Stomach smooth muscle (tissue), 2 donors: ENCODE data around the gene RLN3.

Source experiments
- H3K27ac ChIP-seq: one replicate; pipeline ENCODE4 v1.7.0; 2013; ENCODE audit warnings: mild to moderate bottlenecking, low read length, inconsistent platforms
- H3K27me3 ChIP-seq, 2 donors: one replicate each; pipeline ENCODE4 v1.7.0; 2013; ENCODE audit warnings: low read length in 2 of 2; ENCODE audit not compliant: insufficient read depth in 2 of 2, control insufficient read depth in 1 of 2
- H3K36me3 ChIP-seq, 2 donors: one replicate each; pipeline ENCODE4 v1.7.0; 2013; ENCODE audit warnings: low read length in 2 of 2; ENCODE audit not compliant: control insufficient read depth in 2 of 2, insufficient read depth in 2 of 2
- H3K4me1 ChIP-seq: one replicate; pipeline ENCODE4 v1.7.0; 2013; ENCODE audit warnings: low read length; ENCODE audit not compliant: control insufficient read depth, insufficient read depth
- H3K4me3 ChIP-seq, 2 donors: one replicate each; pipeline ENCODE4 v1.7.0; 2013; ENCODE audit warnings: low read length in 2 of 2
- H3K9ac ChIP-seq, 2 donors: one replicate each; pipeline ENCODE4 v1.7.0; 2013; ENCODE audit warnings: low read length in 2 of 2, mild to moderate bottlenecking in 1 of 2
- H3K9me3 ChIP-seq, 2 donors: one replicate each; pipeline ENCODE4 v1.7.0; 2013; ENCODE audit warnings: low read length in 2 of 2; ENCODE audit not compliant: control insufficient read depth in 2 of 2
- donor health status: healthy.
- donor health status: Pancreatic carcinoma.

Gene RLN3

GRCh38 chr19:13995017-13995728 lies 32.8 kb upstream of the RLN3 start:
- Histone ChIP-seq H3K4me1 (peaks cover 3% of the 10 kb centered on the region), H3K27ac (no peak overlapping the region), H3K9me3 (no peaks in the 10 kb centered on the region), H3K4me3 (no peak overlapping the region), H3K36me3 (peaks cover 5% of the 10 kb centered on the region in 2 donors), H3K27me3 (no peaks in the 10 kb centered on the region), H3K9ac (no peak overlapping the region)

GRCh38 chr19:13995878-13996765 lies 31.8 kb upstream of the RLN3 start:
- Histone ChIP-seq H3K9ac (no peak overlapping the region), H3K9me3 (no peaks in the 10 kb centered on the region)

GRCh38 chr19:13996928-13997630 lies 30.9 kb upstream of the RLN3 start:
- Histone ChIP-seq H3K36me3 (peaks cover 5% of the 10 kb centered on the region in 2 donors), H3K27me3 (no peaks in the 10 kb centered on the region), H3K4me1 (peaks cover 3% of the 10 kb centered on the region), H3K27ac (no peak overlapping the region), H3K9me3 (no peaks in the 10 kb centered on the region), H3K9ac (no peak overlapping the region), H3K4me3 (no peak overlapping the region)

More at GRCh38 chr19:13995878-13996765, 31.8 kb upstream of the RLN3 start:
- no peak overlapping the region for H3K4me3 ChIP-seq
- H3K36me3 ChIP-seq: peaks cover 5% of the 10 kb centered on the region in 2 donors
- H3K27ac ChIP-seq: no peak overlapping the region
- peaks cover 3% of the 10 kb centered on the region for H3K4me1 ChIP-seq
- no peaks in the 10 kb centered on the region for H3K27me3 ChIP-seq

GRCh38 chr19:13997631-13997962 lies 30.4 kb upstream of the RLN3 start:
- H3K36me3 ChIP-seq: peaks cover 2 to 5% of the 10 kb centered on the region in 2 donors
- H3K4me3 ChIP-seq: no peak overlapping the region
- H3K27ac ChIP-seq: no peak overlapping the region
- H3K9me3 ChIP-seq: no peaks in the 10 kb centered on the region
- peaks cover 5% of the 10 kb centered on the region for H3K4me1 ChIP-seq
- H3K27me3 ChIP-seq: no peaks in the 10 kb centered on the region
- no peak overlapping the region for H3K9ac ChIP-seq

- no peak overlapping the region for H3K9ac ChIP-seq
- H3K27me3 ChIP-seq: no peaks in the 10 kb centered on the region
- H3K27ac ChIP-seq: no peak overlapping the region
- no peaks in the 10 kb centered on the region for H3K9me3 ChIP-seq
- no peak overlapping the region for H3K4me3 ChIP-seq
- peaks cover 13% of the 10 kb centered on the region for H3K4me1 ChIP-seq
- no peaks in the 10 kb centered on the region for H3K36me3 ChIP-seq
These were observed 29.5 kb upstream of the RLN3 start for GRCh38 chr19:13998426-13998825.

- Histone ChIP-seq H3K4me3 (no peak overlapping the region), H3K27me3 (no peaks in the 10 kb centered on the region), H3K4me1 (peaks cover 13% of the 10 kb centered on the region), H3K9me3 (no peaks in the 10 kb centered on the region), H3K27ac (no peak overlapping the region), H3K9ac (no peak overlapping the region), H3K36me3 (no peaks in the 10 kb centered on the region)
These were observed 28.9 kb upstream of the RLN3 start for GRCh38 chr19:13999085-13999484.

- Histone ChIP-seq H3K4me1 (peaks cover 23% of the 10 kb centered on the region), H3K27ac (no peak overlapping the region), H3K27me3 (no peaks in the 10 kb centered on the region)
These were observed 27.1 kb upstream of the RLN3 start for GRCh38 chr19:14000691-14001375.

GRCh38 chr19:14002571-14003250 lies 25.2 kb upstream of the RLN3 start:
- no peak overlapping the region for H3K9ac ChIP-seq
- no peaks in the 10 kb centered on the region for H3K27me3 ChIP-seq
- H3K4me3 ChIP-seq: no peak overlapping the region
- no peaks in the 10 kb centered on the region for H3K9me3 ChIP-seq
- peak overlapping the region; percentile 0 for H3K27ac ChIP-seq
- H3K4me1 ChIP-seq: peaks cover 25% of the 10 kb centered on the region
- no peaks in the 10 kb centered on the region for H3K36me3 ChIP-seq

More at GRCh38 chr19:14000691-14001375, 27.1 kb upstream of the RLN3 start:
- H3K9ac ChIP-seq: no peak overlapping the region
- no peaks in the 10 kb centered on the region for H3K36me3 ChIP-seq
- H3K4me3 ChIP-seq: no peak overlapping the region
- H3K9me3 ChIP-seq: no peaks in the 10 kb centered on the region

GRCh38 chr19:14003251-14004055 lies 24.5 kb upstream of the RLN3 start:
- Histone ChIP-seq H3K36me3 (no peaks in the 10 kb centered on the region), H3K4me1 (peaks cover 25% of the 10 kb centered on the region), H3K9me3 (no peaks in the 10 kb centered on the region), H3K4me3 (no peak overlapping the region), H3K27ac (peak overlapping the region; percentile 0), H3K9ac (peak overlapping the region in 1 of 2 donors; percentile 6), H3K27me3 (no peaks in the 10 kb centered on the region)
